GM18520 (cell line): Measurements from ENCODE around the gene VSIG1.

Experiments
- ATAC-seq: cut with Tn5 transposase; IDR thresholded peaks from one replicate; pipeline ENCODE4 v1.9.1; 2021; ENCODE audit not compliant: unreplicated experiment

Gene VSIG1

DNA sequence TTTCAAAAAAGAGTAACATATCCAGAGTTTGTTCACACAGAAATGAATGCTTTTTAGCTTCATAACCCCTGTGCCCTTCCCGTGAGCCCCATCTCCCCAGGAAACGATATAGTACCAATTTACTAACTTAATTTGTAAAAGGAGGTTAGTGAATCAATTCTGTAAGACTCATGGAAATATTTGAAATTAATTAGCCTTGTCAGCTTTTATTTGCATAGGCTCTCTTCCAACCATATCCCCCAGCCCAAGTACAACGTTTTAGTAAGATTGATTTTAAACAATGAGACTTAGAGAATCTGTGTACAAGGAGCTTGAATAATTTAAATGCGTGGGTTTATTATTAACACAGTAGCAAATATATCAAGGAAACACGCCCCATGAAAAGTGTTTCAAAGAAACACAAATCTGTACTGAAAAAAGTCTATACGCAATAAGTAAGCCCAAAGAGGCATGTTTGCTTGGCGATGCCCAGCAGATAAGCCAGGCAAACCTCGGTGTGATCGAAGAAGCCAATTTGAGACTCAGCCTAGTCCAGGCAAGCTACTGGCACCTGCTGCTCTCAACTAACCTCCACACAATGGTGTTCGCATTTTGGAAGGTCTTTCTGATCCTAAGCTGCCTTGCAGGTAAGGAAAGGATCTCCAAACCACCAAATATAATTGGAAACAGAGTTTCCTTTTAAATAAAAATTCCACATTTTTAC is at the start of gene VSIG1:
VSIG1 (plus strand) TSS at position 512 of the 703 bp plus-strand sequence; CDS start at position 578, 66 bp downstream.
- ATAC-seq, result no peak

- ATAC-seq, result no peak
These were observed 48.7 kb upstream of the VSIG1 start for GRCh38 chrX:107996124-107996523.

DNA sequence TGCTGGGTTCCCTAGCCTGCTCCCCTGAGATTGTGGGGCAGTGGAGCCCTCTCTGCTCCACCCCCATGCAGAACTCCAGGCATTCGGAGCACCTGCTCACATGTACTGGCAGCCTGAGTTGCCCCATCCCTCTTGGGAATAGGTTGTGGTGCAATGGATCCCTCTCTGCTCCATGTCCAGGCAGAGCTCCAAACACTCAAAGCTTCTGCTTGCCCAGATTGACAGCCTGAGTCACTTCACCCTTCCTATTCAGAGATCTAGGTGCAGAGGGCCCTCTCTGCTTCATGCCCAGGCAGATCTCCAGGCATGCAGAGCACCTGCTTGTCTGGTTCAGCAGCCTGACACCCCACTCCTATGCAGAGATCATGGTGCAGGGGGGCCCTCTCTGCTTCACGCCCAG is 44.1 kb upstream of the VSIG1 start:
- ATAC-seq, result no peak

- ATAC-seq, result peak; percentile 67
These were observed 43.5 kb upstream of the VSIG1 start for GRCh38 chrX:108001218-108001814.

DNA sequence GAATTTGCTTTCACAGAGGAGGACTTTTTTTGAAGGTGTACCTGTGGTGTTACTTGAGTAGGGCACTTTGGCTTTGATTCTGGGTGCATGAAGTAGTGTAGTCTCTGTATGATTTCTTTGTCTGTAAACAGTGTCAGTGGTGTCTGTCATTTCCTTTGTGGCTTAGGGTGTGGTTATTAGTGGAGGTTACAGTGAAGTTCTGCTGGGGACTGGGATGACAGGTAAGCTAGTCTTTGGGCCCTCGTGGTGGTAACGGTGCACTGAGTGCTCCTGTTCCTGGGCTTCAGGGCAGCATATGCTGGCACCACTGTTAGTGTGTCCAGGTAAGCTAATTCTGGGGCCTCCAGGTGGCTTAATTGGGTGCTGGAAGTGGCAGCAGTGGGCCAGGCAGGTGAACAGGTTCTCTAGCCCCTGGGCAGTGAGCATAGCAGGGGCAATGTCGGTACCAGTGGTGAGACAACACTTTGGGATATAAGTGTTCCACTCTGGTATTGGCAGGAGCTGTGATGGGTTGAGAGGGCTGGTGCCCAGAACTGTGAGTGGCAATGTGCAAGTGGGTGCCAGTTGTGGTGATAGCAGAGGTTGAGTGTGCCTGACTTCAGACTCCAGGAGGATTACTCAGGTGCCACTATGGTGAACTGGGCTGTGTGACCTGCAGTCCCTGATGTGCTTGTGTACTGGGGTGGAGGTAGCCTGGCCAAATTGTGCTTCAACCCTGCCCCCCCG is 26.0 kb upstream of the VSIG1 start:
- ATAC-seq, result no peak

DNA sequence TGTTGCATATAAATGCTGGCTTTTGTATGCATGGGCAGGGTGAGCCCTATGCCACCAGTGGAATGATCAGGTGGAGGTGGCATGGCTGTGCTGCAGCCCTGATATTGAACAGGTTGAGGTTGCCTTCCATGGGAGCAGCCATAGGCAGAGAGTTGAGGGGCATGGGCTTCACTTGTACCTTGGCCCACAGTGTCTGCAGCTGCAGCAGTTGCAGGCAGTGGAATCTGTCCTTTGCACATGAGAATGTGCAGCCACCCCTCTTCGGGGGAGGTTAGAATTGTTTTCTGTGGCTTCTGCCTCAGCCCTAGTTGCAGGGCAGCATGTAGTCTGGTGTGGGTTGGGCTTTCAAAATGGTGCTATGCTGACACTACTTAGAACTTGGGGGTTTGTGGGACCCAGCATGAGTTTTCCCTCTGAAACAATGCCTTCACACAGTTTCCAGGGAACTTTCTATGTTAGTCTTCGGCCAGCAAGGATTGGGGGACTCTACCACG is 25.4 kb upstream of the VSIG1 start:
- ATAC-seq, result no peak

GRCh38 chrX:108020631-108021030 is 24.2 kb upstream of the VSIG1 start:
- no peak for ATAC-seq

GRCh38 chrX:108022491-108023089 is 22.3 kb upstream of the VSIG1 start:
- ATAC-seq, result no peak

DNA sequence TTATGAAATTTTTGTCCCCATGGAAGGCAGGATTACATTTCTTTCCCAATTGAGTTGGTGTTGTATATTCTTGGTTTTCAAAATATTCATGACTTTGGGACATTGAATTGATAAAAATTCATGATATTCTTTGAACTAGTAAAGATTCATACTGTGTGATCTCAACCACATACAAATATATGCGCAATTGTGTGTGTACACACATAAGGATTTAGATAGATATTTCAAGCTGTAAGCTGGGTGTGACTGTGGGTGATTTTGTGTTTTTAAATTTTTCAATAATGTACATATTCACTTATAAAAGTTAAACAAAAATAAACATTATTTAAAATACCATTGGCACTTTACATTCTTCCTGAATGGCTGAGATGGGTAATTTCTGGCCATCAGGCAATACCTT is 19.5 kb upstream of the VSIG1 start:
- ATAC-seq, result no peak

- ATAC-seq, result no peak
These were observed 18.8 kb upstream of the VSIG1 start for GRCh38 chrX:108025954-108026600.

DNA sequence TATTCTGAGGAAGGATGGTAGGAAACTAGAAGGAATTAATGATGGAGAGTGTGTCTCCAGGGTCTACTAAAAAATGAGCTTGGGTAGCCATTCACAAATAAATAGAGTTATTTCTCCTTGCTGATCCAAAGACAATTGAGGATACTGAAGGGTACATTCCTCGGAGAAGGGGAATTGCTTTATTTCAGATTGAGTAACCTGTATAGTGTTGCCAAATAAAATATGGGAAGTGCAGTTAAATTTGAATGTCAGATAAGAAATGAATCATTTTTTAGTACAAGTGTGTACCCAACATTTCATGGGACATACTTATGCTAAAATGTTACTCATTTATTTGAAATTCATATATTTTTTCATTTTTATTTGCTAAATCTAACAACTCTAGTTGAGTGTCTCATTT is 16.0 kb upstream of the VSIG1 start:
- no peak for ATAC-seq

- peak; percentile 65 for ATAC-seq
These were observed 14.7 kb upstream of the VSIG1 start for GRCh38 chrX:108029928-108030711.

GRCh38 chrX:108032944-108033343 is 11.9 kb upstream of the VSIG1 start:
- no peak for ATAC-seq

- no peak for ATAC-seq
These were observed 11.0 kb upstream of the VSIG1 start for GRCh38 chrX:108033890-108034289.

- no peak for ATAC-seq
These were observed 10.1 kb upstream of the VSIG1 start for GRCh38 chrX:108034725-108035124.

- no peak for ATAC-seq
These were observed 8.4 kb upstream of the VSIG1 start for GRCh38 chrX:108036298-108036973.

GRCh38 chrX:108049649-108050048 is 4.8 kb downstream of the VSIG1 start:
- ATAC-seq, result no peak

GRCh38 chrX:108053218-108053617 is 8.4 kb downstream of the VSIG1 start:
- no peak for ATAC-seq

- ATAC-seq, result no peak
These were observed 10.7 kb downstream of the VSIG1 start for GRCh38 chrX:108055546-108055945.

GRCh38 chrX:108059801-108060200 is 14.9 kb downstream of the VSIG1 start:
- no peak for ATAC-seq
